HepG2 (cell line): Measurements from ENCODE around the gene NPPA. TPM values are rescaled to one million over a fixed set of nuclear protein-coding genes. Genes with fewer than 3 reads are reported as not detected.

Experiments
- ARID4A ChIP-seq: sonication (generic); formaldehyde crosslinking; IDR thresholded peaks from 2 replicates; pipeline ENCODE4 v1.5.0; 2020; ENCODE audit warnings: mild to moderate bottlenecking, missing genetic modification reagents, borderline replicate concordance
- ELF3 ChIP-seq: IDR thresholded peaks from 2 replicates; pipeline ENCODE4 v1.6.1; 2016; ENCODE audit warnings: missing genetic modification reagents, missing compliant biosample characterization
- GABPA ChIP-seq, 2 experiments: IDR thresholded peaks; 2 replicates each; pipeline ENCODE4 v1.6.1; 2011 to 2016; ENCODE audit warnings: low read depth in 2 of 2, low read length in 1 of 2, missing biosample characterization in 1 of 2, missing genetic modification characterization in 1 of 2
- GATA4 ChIP-seq: sonication (generic); IDR thresholded peaks from 2 replicates; pipeline ENCODE4 v1.6.1; 2016; ENCODE audit warnings: antibody characterized with exemption, low read depth, borderline replicate concordance
- KDM5B ChIP-seq: sonication (generic); formaldehyde crosslinking; IDR thresholded peaks from 2 replicates; pipeline ENCODE4 v1.4.0; 2020; ENCODE audit warnings: missing genetic modification reagents, mild to moderate bottlenecking, borderline replicate concordance
- LBX2 ChIP-seq: sonication (generic); formaldehyde crosslinking; IDR thresholded peaks from 2 replicates; pipeline ENCODE4 v1.5.0; 2020; ENCODE audit warnings: missing genetic modification reagents, mild to moderate bottlenecking, borderline replicate concordance
- SIN3A ChIP-seq: IDR thresholded peaks from 2 replicates; pipeline ENCODE4 v1.6.1; 2011; ENCODE audit warnings: low read depth, mild to moderate bottlenecking, control low read depth, low read length, borderline replicate concordance
- SOX5 ChIP-seq: IDR thresholded peaks from 2 replicates; pipeline ENCODE4 v1.6.1; 2016; ENCODE audit warnings: borderline replicate concordance
- STAT6 ChIP-seq: sonication (generic); formaldehyde crosslinking; IDR thresholded peaks from 2 replicates; pipeline ENCODE4 v1.4.0; 2020; ENCODE audit warnings: missing genetic modification reagents, mild to moderate bottlenecking, borderline replicate concordance
- TAF15 ChIP-seq: fragments of 200-400 bp; formaldehyde crosslinking; IDR thresholded peaks from one replicate; pipeline ENCODE4 v1.6.1; 2018; ENCODE audit warnings: mild to moderate bottlenecking, low read depth, low read length; ENCODE audit not compliant: poor library complexity, severe bottlenecking
- ZEB1 ChIP-seq: IDR thresholded peaks from 2 replicates; pipeline ENCODE4 v1.6.1; 2012; ENCODE audit warnings: mild to moderate bottlenecking, low read depth, inconsistent platforms; ENCODE audit not compliant: insufficient replicate concordance
- ZNF280D ChIP-seq: sonication (generic); formaldehyde crosslinking; IDR thresholded peaks from 2 replicates; pipeline ENCODE4 v1.5.1; 2020; ENCODE audit warnings: mild to moderate bottlenecking, missing genetic modification reagents
- ZNF629 ChIP-seq: sonication (generic); formaldehyde crosslinking; conservative IDR thresholded peaks from 2 replicates; pipeline ENCODE4 v1.5.0; 2020; ENCODE audit warnings: missing genetic modification reagents
- ZNF749 ChIP-seq: sonication (generic); formaldehyde crosslinking; IDR thresholded peaks from 2 replicates; pipeline ENCODE4 v1.8.0; 2022; ENCODE audit warnings: mild to moderate bottlenecking, missing genetic modification reagents, moderate library complexity, borderline replicate concordance
- ZNF879 ChIP-seq: sonication (generic); formaldehyde crosslinking; IDR thresholded peaks from 2 replicates; pipeline ENCODE4 v1.8.1; 2023; ENCODE audit warnings: missing genetic modification reagents
- polyA plus RNA-seq, 8 experiments: library from polyadenylated mRNA; depleted of rRNA in 3 of 8; stranded (reverse) in 7 of 8; unstranded in 1 of 8; fragments of >200 nt; fragmentation: Illumina TruSeq in 4 of 8; extraction: Trizol in 4 of 8; gene quantifications; 2 replicates each; pipeline versions ENCODE4 v1.2.1 to v1.2.3, GENCODE V29; 2011 to 2016; ENCODE audit warnings: low read depth in 4 of 8, missing spikeins in 1 of 8, mixed read lengths in 1 of 8; ENCODE audit not compliant: insufficient read depth in 1 of 8
- total RNA-seq, 5 experiments: library from RNA; depleted of rRNA; stranded (reverse); fragments of >200 nt; fragmentation: Illumina TruSeq; extraction: Trizol; gene quantifications; 2 replicates each; pipeline ENCODE4 v1.2.3, GENCODE V29; 2016; ENCODE audit warnings: low read depth in 1 of 5

The NPPA gene
- total and polyA plus RNA-seq, 2 of the 13 experiments (the other 11 are each of a cell fraction or from before 2014, with no cell fraction given) = not detected

DNA sequence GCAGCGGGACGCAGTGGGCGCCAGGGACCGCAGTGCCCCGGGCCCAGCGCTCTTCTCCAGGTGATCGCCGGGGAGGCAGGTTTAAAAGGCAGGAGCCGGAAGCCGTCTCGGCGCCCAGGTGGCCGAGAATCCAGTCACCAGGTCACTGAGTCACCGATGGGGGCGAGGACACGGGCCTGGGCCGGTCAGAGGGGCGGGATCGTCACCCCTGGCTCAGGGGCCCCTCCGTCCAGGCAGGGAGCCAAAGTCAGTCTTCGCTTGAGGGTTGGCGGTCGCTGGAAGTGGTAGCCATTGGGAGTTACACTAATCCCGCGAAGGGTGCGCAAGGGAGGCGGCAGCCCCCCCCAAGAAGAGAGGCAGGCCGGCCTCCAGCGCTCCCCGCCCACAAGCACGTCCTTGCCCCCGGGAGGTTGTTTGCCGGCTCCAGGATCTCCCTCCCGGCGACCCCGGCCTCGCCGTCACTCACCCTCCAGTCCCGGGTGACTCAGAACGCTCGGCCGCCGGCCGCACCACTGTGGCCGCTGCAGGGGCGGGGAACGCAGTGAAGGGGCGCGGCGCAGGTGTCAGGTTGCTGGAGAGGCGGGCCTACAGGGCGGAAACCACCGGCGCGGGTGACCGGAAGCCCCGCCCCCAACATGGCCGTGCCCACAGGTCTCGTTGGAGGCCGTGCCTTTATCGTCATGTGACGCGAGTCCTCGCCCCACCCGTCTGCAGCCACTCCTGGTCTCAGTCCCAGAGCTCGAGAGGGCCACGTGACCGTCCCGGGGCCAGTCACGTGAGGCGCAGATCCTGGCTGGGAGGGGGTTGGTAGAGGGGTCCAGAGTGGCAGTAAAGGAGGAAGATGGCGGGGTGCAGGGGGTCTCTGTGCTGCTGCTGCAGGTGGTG lies 41.9 kb downstream of the NPPA start, which contains the start of the genes CLCN6 and MTHFR (continued):
- TF ChIP-seq ARID4A (CRISPR knock-in tag) = peak; percentile 94
- TF ChIP-seq ELF3 = peak; percentile 45; the same call in 1 of the 2 replicates
- TF ChIP-seq KDM5B (CRISPR knock-in tag) = peak; percentile 49
- peak; percentile 49; the same call in 1 of the 2 replicates for TF ChIP-seq SOX5 (CRISPR knock-in tag)
- peak; percentile 31; the same call in 1 of the 2 replicates for TF ChIP-seq ZNF879
- TF ChIP-seq GABPA (IDR thresholded peaks at IDR 0.05; ENCODE audit: low read depth, low read length) = peak; percentile 98
- TF ChIP-seq GABPA (CRISPR knock-in tag; IDR thresholded peaks at IDR 0.05; ENCODE audit: low read depth) = peak; percentile 93
- 0 out of 2 replicates have a peak, but pooled peaks have one; percentile 8 for TF ChIP-seq ZNF629 (CRISPR knock-in tag)
- peak; percentile 80; the same call in 1 of the 2 replicates for TF ChIP-seq STAT6
- peak; percentile 24; the same call in 1 of the 2 replicates for TF ChIP-seq LBX2 (CRISPR knock-in tag)
- peak; percentile 76 for TF ChIP-seq ZNF749 (CRISPR knock-in tag)
- TF ChIP-seq TAF15 = no peak
- TF ChIP-seq ZNF280D (CRISPR knock-in tag) = no peak; the same call in 1 of the 2 replicates
- TF ChIP-seq SIN3A = peak; percentile 83
- TF ChIP-seq ZEB1 = peak; percentile 93
- TF ChIP-seq GATA4 = peak; percentile 51
